Astrocyte of the spinal cord (primary cell): ENCODE measurements around the gene PKP4.

Experiments
- DNase-seq: peaks from one replicate; pipeline ENCODE4 v3.0.0; 2011; ENCODE audit warnings: low read depth, low spot score
- H3K4me3 ChIP-seq: 2 replicates; pipeline ENCODE4 v1.5.1; 2011; ENCODE audit warnings: low read depth, mild to moderate bottlenecking, low read length, moderate library complexity
- in situ Hi-C: cut with HindIII; loops from 2 replicates; pipeline ENCODE4 v1.10.0; 2017; ENCODE audit warnings: low sequenced_read_pairs
- TF ChIP-seq, protein P1 (sequence below): IDR thresholded peaks from 2 replicates; pipeline ENCODE4 v1.5.1; 2012; ENCODE audit warnings: low read depth, mild to moderate bottlenecking, low read length, inconsistent platforms

PKP4 gene

DNA sequence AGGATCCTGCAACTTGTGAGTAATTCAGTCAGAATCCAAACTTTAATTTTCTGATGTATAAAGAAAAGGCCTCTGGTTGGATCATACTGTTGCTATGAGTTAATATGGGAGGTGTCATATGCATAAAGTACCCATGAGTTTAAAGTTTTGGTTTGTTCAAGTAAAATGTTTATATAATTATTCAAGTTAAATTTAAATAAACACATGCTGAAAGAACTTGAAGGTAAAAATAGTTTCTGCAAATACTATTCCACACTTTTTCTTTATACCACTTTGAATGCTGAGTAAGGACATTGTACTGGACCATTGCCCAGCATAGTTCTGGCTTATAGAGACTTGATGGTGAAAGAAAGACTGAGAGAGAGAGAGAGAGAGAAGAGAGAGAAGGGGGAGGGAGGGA is 30.7 kb downstream of the PKP4 start:
- TF ChIP-seq, protein P1, sequence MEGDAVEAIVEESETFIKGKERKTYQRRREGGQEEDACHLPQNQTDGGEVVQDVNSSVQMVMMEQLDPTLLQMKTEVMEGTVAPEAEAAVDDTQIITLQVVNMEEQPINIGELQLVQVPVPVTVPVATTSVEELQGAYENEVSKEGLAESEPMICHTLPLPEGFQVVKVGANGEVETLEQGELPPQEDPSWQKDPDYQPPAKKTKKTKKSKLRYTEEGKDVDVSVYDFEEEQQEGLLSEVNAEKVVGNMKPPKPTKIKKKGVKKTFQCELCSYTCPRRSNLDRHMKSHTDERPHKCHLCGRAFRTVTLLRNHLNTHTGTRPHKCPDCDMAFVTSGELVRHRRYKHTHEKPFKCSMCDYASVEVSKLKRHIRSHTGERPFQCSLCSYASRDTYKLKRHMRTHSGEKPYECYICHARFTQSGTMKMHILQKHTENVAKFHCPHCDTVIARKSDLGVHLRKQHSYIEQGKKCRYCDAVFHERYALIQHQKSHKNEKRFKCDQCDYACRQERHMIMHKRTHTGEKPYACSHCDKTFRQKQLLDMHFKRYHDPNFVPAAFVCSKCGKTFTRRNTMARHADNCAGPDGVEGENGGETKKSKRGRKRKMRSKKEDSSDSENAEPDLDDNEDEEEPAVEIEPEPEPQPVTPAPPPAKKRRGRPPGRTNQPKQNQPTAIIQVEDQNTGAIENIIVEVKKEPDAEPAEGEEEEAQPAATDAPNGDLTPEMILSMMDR = no peak
- in situ Hi-C loops = no loop called here
- peak; percentile 76 for DNase-seq

DNA sequence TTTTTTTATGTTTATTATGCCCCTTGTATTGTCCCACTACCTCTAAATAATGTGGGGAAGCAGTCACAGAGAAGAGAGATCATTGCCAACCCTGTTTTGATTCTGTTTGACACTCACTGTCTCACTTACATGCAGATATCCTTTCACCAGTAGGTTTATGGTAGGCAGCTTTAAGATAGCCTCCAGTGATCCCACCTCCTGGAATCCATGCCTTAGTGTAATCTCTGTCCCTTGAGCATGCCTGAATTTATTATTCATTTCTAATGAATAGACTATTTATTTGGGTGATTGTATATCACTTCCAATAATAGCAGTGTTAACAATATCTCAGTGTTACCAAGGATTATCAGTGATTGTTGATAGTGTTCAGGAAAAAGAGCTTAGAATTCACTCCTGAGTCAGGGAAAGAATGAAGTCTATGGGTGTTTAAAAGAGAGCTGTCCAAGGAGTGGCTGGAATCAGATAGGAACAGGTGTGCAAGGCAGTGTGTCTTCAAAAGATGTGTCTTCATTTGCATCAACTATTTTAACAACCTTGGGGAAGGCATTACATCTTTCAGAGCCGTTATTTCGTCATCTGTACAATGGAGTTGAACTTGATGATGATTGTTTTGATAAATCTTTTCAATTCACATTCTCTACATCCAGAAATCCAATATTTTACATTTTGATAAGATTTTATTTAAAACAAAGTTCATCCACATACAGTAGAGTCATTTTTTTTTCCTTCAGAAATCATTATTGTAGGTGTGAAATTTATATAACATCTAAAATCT is 31.9 kb downstream of the PKP4 start:
- H3K4me3 ChIP-seq = no peak overlapping the region
- in situ Hi-C loops = no loop called here
- DNase-seq = no peak
- TF ChIP-seq, protein P1 = no peak

More for the DNA sequence above, 30.7 kb downstream of the PKP4 start:
- H3K4me3 ChIP-seq = no peak overlapping the region

DNA sequence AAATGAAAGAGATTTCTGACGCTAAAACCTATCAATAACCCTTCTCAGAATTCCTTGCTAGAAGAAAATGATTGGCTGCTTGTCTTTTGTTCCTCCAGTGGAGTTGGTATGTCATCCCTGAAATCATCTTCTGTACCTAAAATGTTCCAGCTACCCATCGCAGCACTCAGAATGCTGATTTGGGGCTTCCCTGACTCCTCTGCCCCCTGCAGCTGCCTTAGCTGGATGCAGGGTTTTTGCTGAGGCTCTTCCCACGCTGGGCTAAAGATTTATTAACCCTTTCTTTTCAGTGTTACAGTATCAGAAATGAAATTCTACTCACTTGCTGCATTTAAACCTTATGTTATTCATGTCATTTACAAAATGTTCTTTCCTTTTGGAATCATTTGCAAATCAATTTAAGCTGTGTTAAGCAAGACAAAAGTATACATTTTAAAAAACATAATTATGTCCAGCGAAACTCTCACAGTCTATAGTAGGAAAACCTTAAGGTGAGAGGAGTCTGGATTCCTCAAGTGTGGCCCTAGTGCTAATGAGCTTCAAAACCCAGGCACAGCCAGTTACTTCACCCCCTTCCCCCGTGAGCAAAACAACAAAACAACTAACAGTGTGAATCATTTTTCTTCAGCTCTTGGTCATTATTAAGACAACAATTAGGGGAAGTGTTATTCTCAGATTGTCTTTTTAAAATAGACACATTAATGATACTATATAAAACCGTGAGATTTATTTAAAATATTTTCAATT is 32.8 kb downstream of the PKP4 start:
- in situ Hi-C loops = no loop called here
- TF ChIP-seq, protein P1 = no peak
- no peak for DNase-seq
- no peak overlapping the region for H3K4me3 ChIP-seq

DNA sequence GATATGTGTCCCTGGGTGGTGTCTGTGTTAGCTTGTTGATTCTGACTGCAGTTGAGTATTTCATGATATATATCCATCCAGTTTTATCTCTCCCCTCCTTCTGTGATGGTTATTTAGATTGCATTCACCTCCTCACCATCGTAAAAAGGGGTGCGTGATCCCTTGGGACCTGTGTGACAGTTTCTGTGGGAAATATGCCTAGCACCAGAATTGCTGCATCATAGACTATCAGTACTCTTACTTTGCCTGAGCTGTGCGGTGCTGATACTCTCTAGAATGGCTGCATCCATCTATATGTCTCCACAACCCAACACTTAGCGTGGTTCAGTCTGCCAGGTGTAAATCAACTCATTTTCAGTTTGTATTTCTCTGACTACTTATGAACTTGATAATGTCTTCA is 34.3 kb downstream of the PKP4 start:
- TF ChIP-seq, protein P1 = no peak
- no peak overlapping the region for H3K4me3 ChIP-seq
- in situ Hi-C loops = no loop called here
- DNase-seq = no peak

DNA sequence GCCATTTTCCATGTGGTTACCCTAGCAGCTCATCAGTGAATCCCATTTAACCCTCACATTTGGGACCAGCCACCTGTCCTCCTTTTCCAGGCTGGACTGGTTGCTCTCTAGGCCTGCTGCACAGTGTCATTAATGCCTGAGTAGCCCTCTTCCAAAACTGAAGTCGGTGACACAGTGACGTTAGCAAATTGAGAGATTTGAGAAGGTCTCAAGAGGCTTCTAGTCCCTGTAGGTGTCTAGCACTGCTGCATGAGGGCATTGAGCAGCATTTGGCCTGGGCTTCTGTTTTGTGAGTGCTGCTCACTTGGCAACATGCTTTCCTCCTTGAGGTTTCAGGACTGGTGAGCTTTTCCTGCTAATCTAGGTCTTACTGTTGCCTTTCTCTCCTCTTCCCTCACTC is 36.7 kb downstream of the PKP4 start:
- in situ Hi-C loops = no loop called here
- H3K4me3 ChIP-seq = no peak overlapping the region
- TF ChIP-seq, protein P1 = no peak
- no peak for DNase-seq

DNA sequence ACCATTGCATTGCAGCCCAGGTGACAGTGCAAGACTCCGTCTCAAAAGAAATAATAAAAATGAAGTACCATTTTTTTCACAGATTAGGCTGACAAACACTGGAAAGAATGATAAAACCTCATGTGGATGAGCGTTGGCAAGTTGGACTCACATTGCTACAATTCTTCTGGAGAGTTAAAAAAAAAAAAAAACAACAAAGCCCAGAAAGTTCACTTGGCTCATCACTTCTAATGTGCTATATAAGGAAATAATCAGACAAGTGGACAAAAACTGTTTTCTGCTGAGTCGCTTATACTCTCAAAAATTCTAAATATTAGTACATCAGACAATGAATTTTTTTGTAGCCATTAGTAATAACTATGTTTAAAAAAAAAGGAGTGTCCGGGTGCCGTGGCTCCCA is 38.4 kb downstream of the PKP4 start:
- DNase-seq = peak; percentile 55
- no peak overlapping the region for H3K4me3 ChIP-seq
- in situ Hi-C loops = no loop called here
- TF ChIP-seq, protein P1 = no peak
